Measurements from ENCODE around the gene ZNF223.

ZNF223 gene

GRCh38 chr19:44072543-44073401, 20.9 kb downstream of the ZNF223 start:
- DNase-seq: no peak

DNA sequence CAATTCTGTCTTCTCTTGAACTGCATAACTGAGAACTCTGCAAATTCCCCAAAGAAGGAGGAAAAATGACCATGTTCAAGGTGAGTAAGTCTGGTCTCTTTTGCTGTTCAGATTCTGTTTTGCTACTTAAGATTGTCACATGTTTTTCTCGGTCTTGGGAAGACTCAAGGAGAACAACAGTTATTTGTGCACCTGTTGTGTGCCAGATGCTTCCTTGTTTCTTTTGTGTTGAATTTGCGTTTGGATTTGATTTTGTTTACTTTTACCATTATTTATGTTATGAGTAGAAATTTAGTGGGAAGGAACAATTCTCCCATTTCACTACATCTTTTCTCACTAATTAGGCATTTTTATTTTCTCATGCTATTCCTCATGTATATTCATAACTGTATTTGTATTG, 24.5 kb downstream of the ZNF223 start:
- DNase-seq: no peak

DNA sequence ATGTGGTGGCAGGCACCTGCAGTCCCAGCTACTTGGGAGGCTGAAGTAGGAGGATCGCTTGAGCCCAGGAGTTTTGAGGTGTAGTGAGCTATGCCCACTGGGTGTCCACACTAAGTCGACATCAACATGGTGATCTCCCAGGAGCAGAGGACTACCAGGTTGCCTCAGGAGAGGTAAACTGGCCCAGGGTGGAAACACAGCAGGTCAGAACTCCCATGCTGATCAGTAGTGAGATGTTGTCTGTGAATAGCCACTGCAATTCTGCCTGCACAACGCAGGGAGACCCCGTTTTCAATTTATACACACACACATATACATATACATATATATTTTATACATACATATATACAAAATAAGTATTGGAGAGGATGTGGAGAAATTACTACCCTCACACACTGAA, 40.3 kb downstream of the ZNF223 start:
- no peak for DNase-seq

GRCh38 chr19:44093931-44094765, 42.3 kb downstream of the ZNF223 start, which contains the start of gene ZNF224:
ZNF224 (plus strand) TSS chr19:44094361; CDS start chr19:44097874, 3,513 bp downstream.
- peak; percentile 86 for DNase-seq

DNA sequence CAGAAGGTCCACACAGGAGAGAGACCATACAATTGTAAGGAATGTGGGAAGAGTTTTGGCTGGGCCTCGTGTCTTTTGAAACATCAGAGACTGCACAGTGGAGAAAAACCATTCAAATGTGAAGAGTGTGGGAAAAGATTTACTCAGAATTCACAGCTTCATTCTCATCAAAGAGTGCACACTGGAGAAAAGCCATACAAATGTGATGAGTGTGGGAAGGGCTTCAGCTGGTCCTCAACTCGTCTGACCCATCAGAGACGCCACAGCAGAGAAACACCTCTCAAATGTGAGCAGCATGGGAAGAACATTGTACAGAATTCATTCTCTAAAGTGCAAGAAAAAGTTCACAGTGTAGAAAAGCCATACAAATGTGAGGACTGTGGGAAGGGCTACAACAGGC, 55.9 kb downstream of the ZNF223 start:
- no peak for DNase-seq

DNA sequence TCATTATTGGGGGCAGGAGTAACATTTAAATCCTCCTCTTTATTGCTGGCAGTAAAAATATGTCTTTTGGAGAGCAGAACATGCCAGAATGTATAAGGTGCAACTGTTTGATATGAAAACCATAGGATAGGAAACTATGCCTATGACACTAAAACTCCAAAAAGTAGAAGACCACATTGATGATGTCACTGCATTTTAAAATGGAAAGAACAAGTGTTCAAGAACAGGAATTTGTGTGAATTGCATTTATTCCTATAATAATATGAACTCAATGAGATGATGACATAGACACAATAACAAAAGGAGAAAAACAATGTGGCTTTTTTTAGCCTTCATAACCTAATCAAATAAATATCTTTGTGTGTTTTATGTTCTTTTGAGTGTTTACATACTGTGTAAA, 57.6 kb downstream of the ZNF223 start:
- DNase-seq: no peak

DNA sequence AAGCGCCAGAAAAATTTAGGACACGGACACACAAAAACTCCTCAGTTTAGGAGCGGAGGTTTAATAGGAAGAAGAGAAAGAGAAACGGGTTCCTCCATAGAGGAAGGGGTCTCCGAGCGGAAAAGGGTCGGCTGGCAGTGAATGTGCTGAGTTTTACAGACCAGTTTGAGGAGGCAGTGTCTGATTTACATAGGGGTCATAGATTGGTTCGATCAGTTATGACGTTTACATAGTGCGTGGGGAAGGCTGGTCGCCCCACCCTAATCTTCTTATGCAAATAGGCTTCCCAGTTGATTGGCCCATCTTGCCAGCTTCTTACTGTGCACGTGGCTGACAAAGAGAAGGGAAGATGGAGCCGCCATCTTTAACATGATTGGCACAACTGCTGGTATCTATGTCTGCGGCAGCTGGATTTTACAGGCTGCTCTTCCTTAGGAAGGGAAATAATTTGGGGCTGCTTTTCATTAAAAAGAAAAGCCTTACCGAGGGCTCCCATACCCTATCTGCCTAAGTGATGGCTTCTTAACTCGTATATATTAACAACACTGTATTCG, 60.2 kb downstream of the ZNF223 start:
- DNase-seq: no peak

DNA sequence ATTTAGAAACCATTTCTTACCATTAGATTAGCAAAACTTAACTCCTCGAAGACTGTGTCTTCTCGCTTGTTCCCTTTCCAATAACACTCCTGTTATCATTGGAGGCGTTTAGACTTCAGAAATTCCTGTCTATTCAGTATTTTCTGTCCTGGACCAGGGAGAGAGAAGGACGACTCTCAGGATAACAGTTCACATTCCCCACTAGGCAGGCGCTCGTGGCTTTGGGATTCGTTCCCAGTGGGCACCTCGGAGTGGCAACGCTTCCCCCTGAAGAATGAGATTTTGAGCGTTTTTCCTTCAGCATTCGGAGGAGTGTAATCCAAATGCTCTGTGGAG, 60.9 kb downstream of the ZNF223 start:
- no peak for DNase-seq

- DNase-seq: peak; percentile 86
These were observed 61.4 kb downstream of the ZNF223 start, which contains the start of gene ZNF225 for GRCh38 chr19:44113138-44113783. ZNF225 (plus strand) TSS chr19:44113399; CDS start chr19:44115828, 2,429 bp downstream.

DNA sequence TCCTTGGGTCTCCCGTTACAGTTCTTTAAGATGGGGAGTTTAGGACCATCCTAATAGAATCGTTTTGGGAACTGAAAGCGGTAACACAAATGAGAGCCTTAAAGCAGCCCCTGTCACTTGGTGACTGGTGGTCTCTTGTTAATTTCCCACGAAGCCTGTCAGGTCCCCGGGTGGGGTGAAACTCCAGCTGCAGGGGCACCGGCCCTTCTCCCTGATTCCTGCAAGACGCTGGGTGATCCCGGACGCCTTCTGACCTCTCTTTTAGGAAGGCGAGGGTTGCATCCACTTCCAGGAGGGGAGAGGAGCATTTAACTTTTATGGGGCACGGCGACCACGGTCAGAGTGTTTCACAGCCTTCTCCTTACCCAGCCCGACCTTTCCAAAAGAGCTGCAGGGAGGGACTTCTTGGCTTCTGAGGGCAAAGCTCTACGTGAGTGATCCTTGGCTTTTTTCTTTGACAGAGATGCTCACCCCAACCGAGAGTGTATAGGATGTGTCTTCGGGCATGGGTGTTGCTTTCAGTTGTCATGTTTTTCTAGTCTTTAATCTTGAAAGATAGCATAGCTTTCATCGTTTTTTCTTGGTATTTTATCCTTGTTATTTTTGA, 62.1 kb downstream of the ZNF223 start:
- peak; percentile 55 for DNase-seq

Measured in activated CD8-positive, alpha-beta memory T cell treated with anti-CD3 and anti-CD28 coated beads, Interleukin-2, amount 50 U/mL, for 48 hours (primary cell).